ENCODE measurements around the gene LEF1. TPM values are rescaled to one million over a fixed set of nuclear protein-coding genes. Genes with fewer than 3 reads are reported as not detected.
"Not testable (repeated sequence)": the region's sequence is repeated elsewhere in the genome, so short reads cannot be mapped to it uniquely, and the experiment has no call there.

Gene LEF1
- total RNA-seq, 1 donor from 2014 or later, result 19.4 TPM

DNA sequence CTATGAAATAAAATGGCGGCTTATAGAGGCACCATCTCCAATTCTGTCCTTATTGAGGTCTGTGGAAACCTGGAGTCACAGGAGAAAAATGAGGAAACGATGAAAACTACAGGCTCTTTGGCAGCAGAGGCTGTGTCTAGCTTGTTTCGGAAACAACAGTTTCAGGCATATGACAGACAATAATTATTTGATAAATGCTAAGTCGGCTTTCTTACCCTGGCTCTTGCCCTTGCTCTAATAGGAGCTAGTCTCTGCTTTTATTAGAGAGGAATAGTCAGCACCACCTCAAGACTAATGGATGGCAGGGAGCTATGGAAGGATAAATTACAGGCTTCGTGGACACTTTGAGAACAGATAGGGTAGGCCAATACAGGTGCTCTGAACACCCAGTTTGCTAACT lies 154.8 kb downstream of the LEF1 start:
- no peak for DNase-seq (ENCODE audit: low spot score)
- no peaks in the 10 kb centered on the region for H3K4me1 ChIP-seq
- TF ChIP-seq EZH2phosphoT487 (IDR thresholded peaks at IDR 0.05), result no peak
- TF ChIP-seq, protein P1, sequence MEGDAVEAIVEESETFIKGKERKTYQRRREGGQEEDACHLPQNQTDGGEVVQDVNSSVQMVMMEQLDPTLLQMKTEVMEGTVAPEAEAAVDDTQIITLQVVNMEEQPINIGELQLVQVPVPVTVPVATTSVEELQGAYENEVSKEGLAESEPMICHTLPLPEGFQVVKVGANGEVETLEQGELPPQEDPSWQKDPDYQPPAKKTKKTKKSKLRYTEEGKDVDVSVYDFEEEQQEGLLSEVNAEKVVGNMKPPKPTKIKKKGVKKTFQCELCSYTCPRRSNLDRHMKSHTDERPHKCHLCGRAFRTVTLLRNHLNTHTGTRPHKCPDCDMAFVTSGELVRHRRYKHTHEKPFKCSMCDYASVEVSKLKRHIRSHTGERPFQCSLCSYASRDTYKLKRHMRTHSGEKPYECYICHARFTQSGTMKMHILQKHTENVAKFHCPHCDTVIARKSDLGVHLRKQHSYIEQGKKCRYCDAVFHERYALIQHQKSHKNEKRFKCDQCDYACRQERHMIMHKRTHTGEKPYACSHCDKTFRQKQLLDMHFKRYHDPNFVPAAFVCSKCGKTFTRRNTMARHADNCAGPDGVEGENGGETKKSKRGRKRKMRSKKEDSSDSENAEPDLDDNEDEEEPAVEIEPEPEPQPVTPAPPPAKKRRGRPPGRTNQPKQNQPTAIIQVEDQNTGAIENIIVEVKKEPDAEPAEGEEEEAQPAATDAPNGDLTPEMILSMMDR (IDR thresholded peaks at IDR 0.05), result no peak
- no peak for TF ChIP-seq EZH2 (IDR thresholded peaks at IDR 0.05)
- Mint-ChIP-seq H3K27ac (no peak overlapping the region), H3K4me1 (no peaks in the 10 kb centered on the region), H3K27me3 (ENCODE audit: insufficient read depth, low read depth) (peaks cover 2% of the 10 kb centered on the region), H3K4me3 (no peak overlapping the region), H3K9me3 (no peaks in the 10 kb centered on the region), H3K36me3 (peaks cover 34% of the 10 kb centered on the region)
- H3K27me3 ChIP-seq, result no peaks in the 10 kb centered on the region
- no peak overlapping the region for H2AFZ ChIP-seq (replicated peaks)
- no peak overlapping the region for H3K4me2 ChIP-seq
- no peaks in the 10 kb centered on the region for H3F3A ChIP-seq (ENCODE audit: low read depth)
- H4K20me1 ChIP-seq (ENCODE audit: low read depth), result no peaks in the 10 kb centered on the region
- peaks cover 9% of the 10 kb centered on the region for H3K36me3 ChIP-seq
- no peak overlapping the region for H3K9ac ChIP-seq
- H3K27ac ChIP-seq, result no peak overlapping the region
- peaks cover 3% of the 10 kb centered on the region for H3K9me3 ChIP-seq (ENCODE audit: low read depth)
- no peaks in the 10 kb centered on the region for H3K79me2 ChIP-seq (ENCODE audit: low read depth)
- no peak overlapping the region for H3K4me3 ChIP-seq

DNA sequence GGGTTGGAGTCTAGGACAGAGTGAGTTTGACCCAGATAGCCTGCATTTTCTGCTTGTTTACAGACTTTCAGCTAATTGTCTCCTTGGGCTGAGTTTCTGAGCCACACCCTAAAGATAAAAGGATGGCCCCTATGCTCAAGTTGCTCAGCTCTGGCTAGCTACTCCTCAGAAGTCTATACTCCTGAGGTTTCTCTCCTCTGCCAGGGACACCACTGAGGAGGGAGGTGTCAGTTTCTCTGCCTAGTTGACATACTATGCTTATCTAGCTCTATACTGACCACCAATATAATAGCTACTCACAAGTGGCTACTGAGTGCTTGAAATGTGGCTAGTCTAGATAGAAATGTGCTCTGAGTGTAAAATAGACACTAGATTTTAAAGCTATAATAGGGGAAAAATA lies 155.4 kb downstream of the LEF1 start:
- peaks cover 3% of the 10 kb centered on the region for H3K9me3 ChIP-seq (ENCODE audit: low read depth)
- Mint-ChIP-seq H3K4me3 (no peak overlapping the region), H3K27me3 (ENCODE audit: insufficient read depth, low read depth) (peaks cover 2% of the 10 kb centered on the region), H3K9me3 (no peaks in the 10 kb centered on the region), H3K4me1 (no peaks in the 10 kb centered on the region), H3K27ac (no peak overlapping the region), H3K36me3 (peaks cover 34% of the 10 kb centered on the region)
- no peak overlapping the region for H3K4me3 ChIP-seq
- no peak for DNase-seq (ENCODE audit: low spot score)
- no peaks in the 10 kb centered on the region for H3K4me1 ChIP-seq
- H3K27ac ChIP-seq, result no peak overlapping the region
- H3K36me3 ChIP-seq, result peaks cover 9% of the 10 kb centered on the region
- H3K4me2 ChIP-seq, result no peak overlapping the region
- no peaks in the 10 kb centered on the region for H3F3A ChIP-seq (ENCODE audit: low read depth)
- no peak overlapping the region for H3K9ac ChIP-seq
- no peaks in the 10 kb centered on the region for H4K20me1 ChIP-seq (ENCODE audit: low read depth)
- H2AFZ ChIP-seq (replicated peaks), result no peak overlapping the region
- H3K27me3 ChIP-seq, result no peaks in the 10 kb centered on the region
- TF ChIP-seq, protein P1 (IDR thresholded peaks at IDR 0.05), result no peak
- no peak for TF ChIP-seq EZH2 (IDR thresholded peaks at IDR 0.05)
- H3K79me2 ChIP-seq (ENCODE audit: low read depth), result no peaks in the 10 kb centered on the region

DNA sequence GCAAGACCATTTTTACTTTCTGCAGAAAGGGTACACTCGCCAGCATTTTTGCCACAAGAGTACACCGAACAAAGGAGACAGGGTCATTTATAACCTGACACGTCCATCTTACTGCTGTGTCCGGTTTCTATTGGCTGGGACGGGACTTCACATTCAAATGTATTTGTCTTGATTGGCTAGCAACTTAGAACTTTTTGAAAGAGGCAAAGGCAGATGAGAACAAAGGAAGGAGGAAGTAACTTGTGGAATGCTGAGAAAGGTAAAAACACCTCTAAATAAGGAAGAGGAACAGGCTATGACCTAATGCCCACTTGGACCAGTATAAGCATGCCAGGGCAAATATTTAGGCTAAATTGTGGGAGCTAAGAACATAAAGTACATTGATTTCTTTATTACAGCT lies 156.3 kb downstream of the LEF1 start:
- not testable (repeated sequence) for H3K4me1 Mint-ChIP-seq; H3K27ac ChIP-seq; DNase-seq (ENCODE audit: low spot score); H3F3A ChIP-seq (ENCODE audit: low read depth); H3K27ac Mint-ChIP-seq; H3K27me3 Mint-ChIP-seq (ENCODE audit: insufficient read depth, low read depth); H3K9me3 Mint-ChIP-seq; H3K27me3 ChIP-seq; H3K4me3 ChIP-seq; H3K4me1 ChIP-seq; H3K9me3 ChIP-seq (ENCODE audit: low read depth); H2AFZ ChIP-seq (replicated peaks); H3K9ac ChIP-seq; H3K36me3 ChIP-seq; H4K20me1 ChIP-seq (ENCODE audit: low read depth); H3K79me2 ChIP-seq (ENCODE audit: low read depth); H3K4me3 Mint-ChIP-seq; H3K4me2 ChIP-seq
- peaks cover 38% of the 10 kb centered on the region for H3K36me3 Mint-ChIP-seq

DNA sequence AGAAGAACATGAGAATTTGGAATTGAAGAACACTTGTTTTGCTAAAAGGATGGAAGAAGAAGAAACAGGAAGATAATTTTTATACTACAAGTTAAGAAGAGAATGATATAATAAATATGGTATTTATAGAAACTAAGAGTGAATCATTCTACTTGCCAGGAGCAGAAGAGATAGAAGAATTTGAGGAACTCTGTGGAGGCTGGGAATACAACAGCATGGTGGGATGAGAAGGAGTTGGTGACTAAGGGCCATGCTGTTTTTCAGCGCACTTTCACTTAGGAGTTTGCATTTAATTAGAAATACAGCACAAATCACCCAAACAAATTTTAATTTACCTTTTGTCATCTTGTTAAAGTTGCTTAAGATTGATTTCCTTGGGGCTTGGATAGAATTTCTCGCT lies 158.6 kb downstream of the LEF1 start:
- Histone ChIP-seq H3K4me1 (no peaks in the 10 kb centered on the region), H3K79me2 (ENCODE audit: low read depth) (peaks cover 16% of the 10 kb centered on the region), H3K4me2 (no peak overlapping the region), H3K36me3 (peaks cover 9% of the 10 kb centered on the region), H3K27ac (no peak overlapping the region), H3K9me3 (ENCODE audit: low read depth) (peaks cover 3% of the 10 kb centered on the region), H3F3A (ENCODE audit: low read depth) (no peaks in the 10 kb centered on the region), H2AFZ (replicated peaks) (no peak overlapping the region), H3K27me3 (no peaks in the 10 kb centered on the region), H3K4me3 (no peak overlapping the region), H4K20me1 (ENCODE audit: low read depth) (no peaks in the 10 kb centered on the region), H3K9ac (no peak overlapping the region)
- Mint-ChIP-seq H3K4me1 (peaks cover 6% of the 10 kb centered on the region), H3K9me3 (no peaks in the 10 kb centered on the region), H3K27me3 (ENCODE audit: insufficient read depth, low read depth) (no peaks in the 10 kb centered on the region), H3K27ac (no peak overlapping the region), H3K36me3 (peaks cover 41% of the 10 kb centered on the region), H3K4me3 (no peak overlapping the region)
- DNase-seq (ENCODE audit: low spot score), result no peak
- TF ChIP-seq EZH2phosphoT487 (IDR thresholded peaks at IDR 0.05) (no peak), EZH2 (IDR thresholded peaks at IDR 0.05) (no peak)
- TF ChIP-seq, protein P1 (IDR thresholded peaks at IDR 0.05), result no peak

All from neural progenitor cell (in vitro differentiated cells).